ENCODE data around the gene WDFY3.
"Not testable (repeated sequence)": the region's sequence is repeated elsewhere in the genome, so short reads cannot be mapped to it uniquely, and the experiment has no call there.

The WDFY3 gene

GRCh38 chr4:84677995-84678394 lies 288.5 kb downstream of the WDFY3 start:
- no peak overlapping the region for H3K4me3 ChIP-seq (ENCODE audit: low read depth, low read length)
- TF ChIP-seq, protein P1, sequence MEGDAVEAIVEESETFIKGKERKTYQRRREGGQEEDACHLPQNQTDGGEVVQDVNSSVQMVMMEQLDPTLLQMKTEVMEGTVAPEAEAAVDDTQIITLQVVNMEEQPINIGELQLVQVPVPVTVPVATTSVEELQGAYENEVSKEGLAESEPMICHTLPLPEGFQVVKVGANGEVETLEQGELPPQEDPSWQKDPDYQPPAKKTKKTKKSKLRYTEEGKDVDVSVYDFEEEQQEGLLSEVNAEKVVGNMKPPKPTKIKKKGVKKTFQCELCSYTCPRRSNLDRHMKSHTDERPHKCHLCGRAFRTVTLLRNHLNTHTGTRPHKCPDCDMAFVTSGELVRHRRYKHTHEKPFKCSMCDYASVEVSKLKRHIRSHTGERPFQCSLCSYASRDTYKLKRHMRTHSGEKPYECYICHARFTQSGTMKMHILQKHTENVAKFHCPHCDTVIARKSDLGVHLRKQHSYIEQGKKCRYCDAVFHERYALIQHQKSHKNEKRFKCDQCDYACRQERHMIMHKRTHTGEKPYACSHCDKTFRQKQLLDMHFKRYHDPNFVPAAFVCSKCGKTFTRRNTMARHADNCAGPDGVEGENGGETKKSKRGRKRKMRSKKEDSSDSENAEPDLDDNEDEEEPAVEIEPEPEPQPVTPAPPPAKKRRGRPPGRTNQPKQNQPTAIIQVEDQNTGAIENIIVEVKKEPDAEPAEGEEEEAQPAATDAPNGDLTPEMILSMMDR (IDR thresholded peaks at IDR 0.05; ENCODE audit: low read depth, low read length) = no peak

- TF ChIP-seq, protein P1 (IDR thresholded peaks at IDR 0.05; ENCODE audit: low read depth, low read length) = no peak
- H3K4me3 ChIP-seq (ENCODE audit: low read depth, low read length) = no peak overlapping the region
Observed at GRCh38 chr4:84677093-84677492, 289.4 kb downstream of the WDFY3 start.

- no peak overlapping the region for H3K4me3 ChIP-seq (ENCODE audit: low read depth, low read length)
- TF ChIP-seq, protein P1 (IDR thresholded peaks at IDR 0.05; ENCODE audit: low read depth, low read length) = no peak
Observed at GRCh38 chr4:84673475-84674240, 292.8 kb downstream of the WDFY3 start.

- TF ChIP-seq, protein P1 (IDR thresholded peaks at IDR 0.05; ENCODE audit: low read depth, low read length) = no peak
- H3K4me3 ChIP-seq (ENCODE audit: low read depth, low read length) = no peak overlapping the region
Observed at GRCh38 chr4:84672177-84672576, 294.3 kb downstream of the WDFY3 start.

DNA sequence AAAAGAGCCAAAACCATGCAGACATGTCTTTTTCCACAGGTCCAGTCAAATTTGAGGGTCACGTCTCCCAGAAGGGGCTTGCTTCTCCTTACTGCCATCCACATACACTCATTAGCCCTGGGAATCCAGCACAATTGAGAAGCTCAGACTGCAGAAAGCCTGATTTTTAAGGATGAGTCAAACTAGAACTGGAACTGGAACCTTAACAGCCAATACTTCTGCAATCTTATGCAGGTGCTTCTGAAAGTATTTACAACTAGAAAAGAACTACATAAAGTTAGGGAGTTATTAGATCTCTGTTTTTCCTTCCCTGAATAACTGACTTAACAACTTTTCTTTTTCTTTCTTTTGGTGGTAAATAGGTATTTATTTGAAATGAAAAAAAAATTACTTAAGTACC lies 297.3 kb downstream of the WDFY3 start:
- TF ChIP-seq, protein P1 (IDR thresholded peaks at IDR 0.05; ENCODE audit: low read depth, low read length) = no peak
- H3K4me3 ChIP-seq (ENCODE audit: low read depth, low read length) = no peak overlapping the region

DNA sequence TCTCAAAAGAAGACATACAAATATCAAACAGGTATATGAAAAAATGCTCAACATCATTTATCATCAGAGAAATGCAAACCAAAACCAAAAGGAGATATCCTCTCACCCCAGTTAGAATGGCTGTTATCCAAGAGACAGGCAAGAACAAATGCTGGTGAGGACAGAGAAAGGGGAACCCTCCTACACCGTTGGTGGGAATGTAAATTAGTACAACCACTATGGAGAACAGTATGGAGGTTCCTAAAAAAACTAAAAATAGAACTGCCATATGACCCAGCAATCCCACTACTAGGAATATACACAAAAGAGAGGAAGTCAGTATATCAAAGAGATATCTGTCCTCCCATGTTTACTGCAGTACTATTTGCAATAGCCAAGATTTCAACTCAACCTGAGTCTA lies 300.1 kb downstream of the WDFY3 start:
- no peak overlapping the region for H3K4me3 ChIP-seq (ENCODE audit: low read depth, low read length)
- TF ChIP-seq, protein P1 (IDR thresholded peaks at IDR 0.05; ENCODE audit: low read depth, low read length) = no peak

- H3K4me3 ChIP-seq (ENCODE audit: low read depth, low read length) = not testable (repeated sequence)
Observed at GRCh38 chr4:84664767-84665166, 301.7 kb downstream of the WDFY3 start.
